IMR-90 (cell line): ENCODE data around the gene PLXDC2. TPM values are rescaled to one million over a fixed set of nuclear protein-coding genes. Genes with fewer than 3 reads are reported as not detected.

Experiments used
- ATAC-seq: fragments of 200-7000 bp; cut with Tn5 transposase; 2 replicates; pipeline ENCODE4 v1.9.1; 2020; ENCODE audit warnings: low read depth, mild to moderate bottlenecking, moderate library complexity
- BruUV-seq: library from RNA; stranded (reverse); fragments of 400-500 nt; replicated peaks from 2 replicates; lab custom pipeline; 2021; lab: Mats Ljungman, UMichigan
- CTCF ChIA-PET: fragments of 300-600 bp; formaldehyde crosslinking; extraction: SDS; loops from one replicate; lab custom pipeline; 2021; ENCODE audit warnings: antibody characterized with exemption; lab: Yijun Ruan, JAX
- POLR2A ChIA-PET: fragments of 300-600 bp; sonication (Branson Sonifier 250); formaldehyde crosslinking; loops from one replicate; lab custom pipeline; 2022; ENCODE audit warnings: antibody characterized with exemption; ENCODE audit not compliant: unreplicated experiment; lab: Charles Lee
- DNase-seq: peaks from one replicate; pipeline ENCODE4 v3.0.0; 2013
- H2AFZ ChIP-seq: replicated peaks from 2 replicates; pipeline ENCODE3; 2013; ENCODE audit warnings: low read length, mild to moderate bottlenecking; ENCODE audit not compliant: poor library complexity
- H2AK5ac ChIP-seq: 2 replicates; pipeline ENCODE4 v1.6.1; 2013; ENCODE audit warnings: low read depth, low read length, inconsistent platforms
- H2AK9ac ChIP-seq: replicated peaks from 2 replicates; pipeline ENCODE3; 2013; ENCODE audit warnings: mild to moderate bottlenecking, low read depth, low read length, moderate library complexity; ENCODE audit not compliant: poor library complexity
- H2BK120ac ChIP-seq: 2 replicates; pipeline ENCODE4 v1.6.1; 2013; ENCODE audit warnings: low read depth, low read length, inconsistent platforms
- H2BK15ac ChIP-seq: 3 replicates; pipeline ENCODE4 v1.6.1; 2013; ENCODE audit warnings: low read depth, low read length, inconsistent platforms
- H2BK20ac ChIP-seq: 2 replicates; pipeline ENCODE4 v1.6.1; 2013; ENCODE audit warnings: low read depth, mild to moderate bottlenecking, inconsistent platforms, low read length, moderate library complexity
- H2BK5ac ChIP-seq: 2 replicates; pipeline ENCODE4 v1.6.1; 2013; ENCODE audit warnings: mild to moderate bottlenecking, low read depth, low read length, inconsistent platforms; ENCODE audit not compliant: poor library complexity, severe bottlenecking
- H3K14ac ChIP-seq: replicated peaks from 2 replicates; pipeline ENCODE4 v1.6.1; 2013; ENCODE audit warnings: low read depth, low read length, inconsistent platforms
- H3K18ac ChIP-seq: 2 replicates; pipeline ENCODE4 v1.6.1; 2013; ENCODE audit warnings: low read depth, low read length, control low read depth
- H3K23ac ChIP-seq: 2 replicates; pipeline ENCODE4 v1.6.1; 2013; ENCODE audit warnings: low read depth, low read length, inconsistent platforms
- H3K27ac ChIP-seq: 2 replicates; pipeline ENCODE4 v1.5.1; 2013; ENCODE audit warnings: mild to moderate bottlenecking, control low read depth, low read length; ENCODE audit not compliant: insufficient read depth
- H3K27me3 ChIP-seq: 2 replicates; pipeline ENCODE4 v1.6.1; 2013; ENCODE audit warnings: low read length; ENCODE audit not compliant: control insufficient read depth, insufficient read depth
- H3K36me3 ChIP-seq: 2 replicates; pipeline ENCODE4 v1.6.1; 2013; ENCODE audit warnings: low read length, mixed read lengths; ENCODE audit not compliant: control insufficient read depth, insufficient read depth
- H3K4ac ChIP-seq: 2 replicates; pipeline ENCODE4 v1.6.1; 2013; ENCODE audit warnings: low read depth, low read length, inconsistent platforms
- H3K4me1 ChIP-seq: 2 replicates; pipeline ENCODE4 v1.6.1; 2013; ENCODE audit warnings: low read length, mixed read lengths; ENCODE audit not compliant: control insufficient read depth, insufficient read depth
- H3K4me2 ChIP-seq: 2 replicates; pipeline ENCODE4 v1.6.1; 2013; ENCODE audit warnings: low read depth, mild to moderate bottlenecking, control low read depth, low read length, moderate library complexity
- H3K4me3 ChIP-seq: 2 replicates; pipeline ENCODE4 v1.5.1; 2013; ENCODE audit warnings: low read depth, mild to moderate bottlenecking, control low read depth, low read length, moderate library complexity; ENCODE audit not compliant: insufficient read depth
- H3K56ac ChIP-seq: 2 replicates; pipeline ENCODE4 v1.6.1; 2013; ENCODE audit warnings: low read length, inconsistent platforms; ENCODE audit not compliant: insufficient read depth; ENCODE audit errors: extremely low read depth
- H3K79me1 ChIP-seq, 2 experiments: 2 replicates each; pipeline ENCODE4 v1.6.1; 2013; ENCODE audit warnings: low read length in 2 of 2, inconsistent platforms in 1 of 2, low read depth in 1 of 2
- H3K9ac ChIP-seq: 2 replicates; pipeline ENCODE4 v1.6.1; 2013; ENCODE audit warnings: low read depth, low read length, control low read depth
- H3K9me1 ChIP-seq: 2 replicates; pipeline ENCODE4 v1.6.1; 2013; ENCODE audit warnings: low read length, inconsistent platforms; ENCODE audit not compliant: insufficient read depth
- H3K9me3 ChIP-seq: 2 replicates; pipeline ENCODE4 v1.6.1; 2013; ENCODE audit warnings: low read length; ENCODE audit not compliant: control insufficient read depth, insufficient read depth
- H4K20me1 ChIP-seq: 2 replicates; pipeline ENCODE4 v1.6.1; 2013; ENCODE audit warnings: low read length, inconsistent platforms; ENCODE audit not compliant: insufficient read depth
- H4K5ac ChIP-seq: 2 replicates; pipeline ENCODE4 v1.6.1; 2013; ENCODE audit warnings: mild to moderate bottlenecking, low read depth, low read length, control low read depth
- H4K8ac ChIP-seq, 2 experiments: 2 replicates each; pipeline ENCODE4 v1.6.1; 2013; ENCODE audit warnings: low read depth in 2 of 2, low read length in 2 of 2, control low read depth in 1 of 2, inconsistent platforms in 1 of 2
- H4K91ac ChIP-seq: 2 replicates; pipeline ENCODE4 v1.6.1; 2013; ENCODE audit warnings: low read depth, low read length, inconsistent platforms; ENCODE audit not compliant: insufficient read depth
- BHLHE40 ChIP-seq: fragments of 150-350 bp; IDR thresholded peaks from 2 replicates; pipeline ENCODE4 v1.6.1; 2016; ENCODE audit warnings: mild to moderate bottlenecking, low read depth, low read length
- CEBPB ChIP-seq: IDR thresholded peaks from 2 replicates; pipeline ENCODE4 v1.6.1; 2012; ENCODE audit warnings: low read depth, low read length, improper control_type of control experiment
- CHD1 ChIP-seq: IDR thresholded peaks from 2 replicates; pipeline ENCODE4 v1.6.1; 2012; ENCODE audit warnings: low read depth, low read length, improper control_type of control experiment
- CTCF ChIP-seq: conservative IDR thresholded peaks from 2 replicates; pipeline ENCODE4 v1.5.1; 2012; ENCODE audit warnings: mild to moderate bottlenecking, low read depth, low read length, improper control_type of control experiment
- ELK1 ChIP-seq: fragments of 150-350 bp; IDR thresholded peaks from 2 replicates; pipeline ENCODE4 v1.6.1; 2016; ENCODE audit warnings: low read depth, mild to moderate bottlenecking, low read length, moderate library complexity, borderline replicate concordance
- FOS ChIP-seq: fragments of 150-350 bp; IDR thresholded peaks from 2 replicates; pipeline ENCODE4 v1.6.1; 2016; ENCODE audit warnings: low read depth, low read length
- MAFK ChIP-seq: IDR thresholded peaks from 2 replicates; pipeline ENCODE4 v1.6.1; 2012; ENCODE audit warnings: low read depth, low read length, improper control_type of control experiment
- MAZ ChIP-seq: IDR thresholded peaks from 2 replicates; pipeline ENCODE4 v1.6.1; 2012; ENCODE audit warnings: low read depth, mild to moderate bottlenecking, low read length, improper control_type of control experiment, moderate library complexity, borderline replicate concordance
- MXI1 ChIP-seq: IDR thresholded peaks from 2 replicates; pipeline ENCODE4 v1.6.1; 2012; ENCODE audit warnings: low read depth, mild to moderate bottlenecking, low read length, moderate library complexity, borderline replicate concordance
- NFE2L2 ChIP-seq: fragments of 150-350 bp; IDR thresholded peaks from 2 replicates; pipeline ENCODE4 v1.6.1; 2016; ENCODE audit warnings: low read depth, mild to moderate bottlenecking, low read length
- POLR2A ChIP-seq: IDR thresholded peaks from 2 replicates; pipeline ENCODE4 v1.6.1; 2012; ENCODE audit warnings: mild to moderate bottlenecking, low read depth, low read length
- RAD21 ChIP-seq: IDR thresholded peaks from 2 replicates; pipeline ENCODE4 v1.6.1; 2012; ENCODE audit warnings: low read length, improper control_type of control experiment
- RCOR1 ChIP-seq: IDR thresholded peaks from 2 replicates; pipeline ENCODE4 v1.6.1; 2012; ENCODE audit warnings: mild to moderate bottlenecking, low read length, improper control_type of control experiment; ENCODE audit not compliant: insufficient replicate concordance
- RFX5 ChIP-seq: IDR thresholded peaks from 2 replicates; pipeline ENCODE4 v1.8.0; 2012; ENCODE audit warnings: low read depth, mild to moderate bottlenecking, low read length, moderate library complexity
- SMC3 ChIP-seq: fragments of 150-350 bp; IDR thresholded peaks from 2 replicates; pipeline ENCODE4 v1.6.1; 2016; ENCODE audit warnings: low read depth, mild to moderate bottlenecking, antibody characterized with exemption, low read length, moderate library complexity
- USF2 ChIP-seq: fragments of 150-350 bp; IDR thresholded peaks from 2 replicates; pipeline ENCODE4 v1.6.1; 2017; ENCODE audit warnings: mild to moderate bottlenecking, antibody characterized with exemption, low read length, low read depth
- WGBS, 2 experiments: methylation state at CpG; one replicate each; pipeline versions ENCODE4 v1.1.5 to v1.1.7; 2013; ENCODE audit warnings: missing lambda C conversion rate in 2 of 2; ENCODE audit not compliant: insufficient read length in 1 of 2; ENCODE audit errors: extremely low coverage in 2 of 2; 5-methylcytosine and 5-hydroxymethylcytosine counted together
- dilution Hi-C: fragments of 300-500 bp; cut with HindIII; formaldehyde crosslinking; loops from one replicate; pipeline ENCODE4 v1.14.3; 2018; ENCODE audit warnings: low sequenced_read_pairs; ENCODE audit not compliant: unreplicated experiment
- in situ Hi-C: fragments of 300-500 bp; cut with MboI; formaldehyde crosslinking; loops from 3 replicates; pipeline ENCODE4 v1.14.3; 2019; ENCODE audit warnings: low sequenced_read_pairs, inconsistent platforms, mixed read lengths
- intact Hi-C: fragments of 100-400 bp; cut with micrococcal nuclease; formaldehyde crosslinking; loops from 2 replicates; pipeline ENCODE4 v1.10.0; 2022
- polyA plus RNA-seq, 3 experiments: library from polyadenylated mRNA; depleted of rRNA; stranded (reverse); fragments of >200 nt; gene quantifications; 2 replicates each; pipeline ENCODE4 v1.2.3, GENCODE V29; 2012; ENCODE audit warnings: low replicate concordance in 1 of 3
- total RNA-seq: library from RNA; depleted of rRNA; stranded (reverse); fragments of >200 nt; gene quantifications from 2 replicates; pipeline ENCODE4 v1.2.3, GENCODE V29; 2012

Gene PLXDC2
- total and polyA plus RNA-seq, 2 of the 4 experiments (the other 2 are of a cell fraction) = 3.2 to 6.1 TPM

GRCh38 chr10:19847321-19847720 lies 31.1 kb downstream of the PLXDC2 start:
- H3K23ac ChIP-seq = no peak overlapping the region
- H2BK15ac ChIP-seq = no peak overlapping the region
- no peak overlapping the region for H3K27ac ChIP-seq
- ATAC-seq = peak; percentile 78
- no peaks in the 10 kb centered on the region for H3K36me3 ChIP-seq
- no peak overlapping the region for H2BK5ac ChIP-seq
- H3K9ac ChIP-seq = no peak overlapping the region
- H3K79me1 ChIP-seq = no peaks in the 10 kb centered on the region
- H2AK5ac ChIP-seq = no peak overlapping the region
- POLR2A ChIA-PET = no interaction called here
- H3K9me3 ChIP-seq = no peaks in the 10 kb centered on the region
- WGBS, 2 experiments = 0% methylated on average over 1 of the region's 4 CpGs; no CpG with 5 or more reads in 1 of the 2 experiments
- H3K4me1 ChIP-seq = peaks cover 2% of the 10 kb centered on the region
- H2BK120ac ChIP-seq = no peak overlapping the region
- H3K4me3 ChIP-seq = no peak overlapping the region
- H3K14ac ChIP-seq = no peak overlapping the region
- H3K18ac ChIP-seq = no peak overlapping the region
- H4K91ac ChIP-seq = no peak overlapping the region
- no peak overlapping the region for H3K56ac ChIP-seq
- intact Hi-C loops = no loop called here
- H3K9me1 ChIP-seq = no peaks in the 10 kb centered on the region
- H2BK20ac ChIP-seq = no peak overlapping the region
- H4K5ac ChIP-seq = no peak overlapping the region
- dilution Hi-C loops = no loop called here
- CTCF ChIA-PET = no interaction called here
- H3K4me2 ChIP-seq = no peak overlapping the region
- no peak overlapping the region for H2AFZ ChIP-seq
- no peak overlapping the region for H3K4ac ChIP-seq
- in situ Hi-C loops = no loop called here
- BruUV-seq = no TSS peak
- TF ChIP-seq USF2 (no peak), SMC3 (no peak), BHLHE40 (0 out of 2 replicates have a peak, but pooled peaks have one; percentile 49), MAFK (no peak), CHD1 (no peak), RFX5 (no peak), ELK1 (no peak), CEBPB (peak; percentile 39; the same call in 1 of the 2 replicates), MAZ (no peak), RCOR1 (no peak), POLR2A (no peak), CTCF (no peak), NFE2L2 (no peak; the same call in 1 of the 2 replicates), RAD21 (no peak), FOS (no peak), MXI1 (no peak)
- H4K8ac ChIP-seq = no peak overlapping the region
- H4K20me1 ChIP-seq = no peaks in the 10 kb centered on the region
- H3K27me3 ChIP-seq = no peaks in the 10 kb centered on the region
- no peak overlapping the region for H2AK9ac ChIP-seq
- peak; percentile 59 for DNase-seq
